Measurements from ENCODE around the gene TMX3. TPM values are rescaled to one million over a fixed set of nuclear protein-coding genes. Genes with fewer than 3 reads are reported as not detected.

The TMX3 gene
- total RNA-seq, 3 donors from 2014 or later: 28.0 to 32.4 (median 31.0) TPM

DNA sequence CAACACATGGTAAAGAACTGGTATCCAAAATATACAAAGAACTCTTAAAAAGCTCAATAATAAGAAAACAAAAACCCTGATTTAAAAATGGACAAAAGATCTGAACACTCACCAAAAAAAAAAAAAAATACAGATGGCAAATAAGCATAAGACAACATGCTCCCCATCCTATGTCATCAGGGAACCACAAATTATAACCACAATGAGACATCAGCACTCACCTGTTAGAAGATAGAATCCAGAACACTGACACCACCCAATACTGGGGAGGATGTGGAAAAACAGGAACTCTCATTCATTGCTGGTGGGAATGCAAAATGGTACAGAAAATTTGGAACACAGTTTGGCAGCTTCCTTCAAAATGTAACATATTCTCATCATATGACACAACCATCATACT is 66.7 kb downstream of the TMX3 start:
- Histone ChIP-seq H3K4me1 (ENCODE audit: low read depth) (no peaks in the 10 kb centered on the region), H3K36me3 (ENCODE audit: low read depth) (no peaks in the 10 kb centered on the region), H3K9me3 (no peaks in the 10 kb centered on the region), H3K4me3 (no peak overlapping the region)
- intact Hi-C loops (cut with DNase I, micrococcal nuclease): no loop called here
- DNase-seq: no peak
- TF ChIP-seq, protein P1, sequence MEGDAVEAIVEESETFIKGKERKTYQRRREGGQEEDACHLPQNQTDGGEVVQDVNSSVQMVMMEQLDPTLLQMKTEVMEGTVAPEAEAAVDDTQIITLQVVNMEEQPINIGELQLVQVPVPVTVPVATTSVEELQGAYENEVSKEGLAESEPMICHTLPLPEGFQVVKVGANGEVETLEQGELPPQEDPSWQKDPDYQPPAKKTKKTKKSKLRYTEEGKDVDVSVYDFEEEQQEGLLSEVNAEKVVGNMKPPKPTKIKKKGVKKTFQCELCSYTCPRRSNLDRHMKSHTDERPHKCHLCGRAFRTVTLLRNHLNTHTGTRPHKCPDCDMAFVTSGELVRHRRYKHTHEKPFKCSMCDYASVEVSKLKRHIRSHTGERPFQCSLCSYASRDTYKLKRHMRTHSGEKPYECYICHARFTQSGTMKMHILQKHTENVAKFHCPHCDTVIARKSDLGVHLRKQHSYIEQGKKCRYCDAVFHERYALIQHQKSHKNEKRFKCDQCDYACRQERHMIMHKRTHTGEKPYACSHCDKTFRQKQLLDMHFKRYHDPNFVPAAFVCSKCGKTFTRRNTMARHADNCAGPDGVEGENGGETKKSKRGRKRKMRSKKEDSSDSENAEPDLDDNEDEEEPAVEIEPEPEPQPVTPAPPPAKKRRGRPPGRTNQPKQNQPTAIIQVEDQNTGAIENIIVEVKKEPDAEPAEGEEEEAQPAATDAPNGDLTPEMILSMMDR (IDR thresholded peaks at IDR 0.05): no peak
- ATAC-seq: no peak

DNA sequence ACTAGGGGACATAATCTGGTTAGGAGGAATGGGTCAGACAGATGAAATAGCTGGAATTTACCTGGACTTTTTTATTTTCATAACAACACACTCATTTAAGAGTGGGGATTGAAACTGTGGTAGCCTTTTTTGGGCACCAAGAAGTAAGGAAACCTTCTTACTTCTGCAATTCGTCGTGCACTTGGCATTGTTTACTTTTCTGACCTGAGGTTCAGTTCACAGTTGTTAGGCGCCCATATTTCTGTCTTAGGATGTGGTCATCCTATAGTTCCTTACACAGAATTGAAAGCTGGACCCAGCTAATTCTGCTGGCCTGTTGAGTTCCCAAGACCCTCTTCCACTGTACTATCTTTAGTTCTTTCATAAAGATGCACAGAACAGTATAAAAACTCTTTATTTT is 72.9 kb downstream of the TMX3 start:
- intact Hi-C loops (cut with DNase I, micrococcal nuclease): no loop called here
- no peak overlapping the region for H3K4me3 ChIP-seq

DNA sequence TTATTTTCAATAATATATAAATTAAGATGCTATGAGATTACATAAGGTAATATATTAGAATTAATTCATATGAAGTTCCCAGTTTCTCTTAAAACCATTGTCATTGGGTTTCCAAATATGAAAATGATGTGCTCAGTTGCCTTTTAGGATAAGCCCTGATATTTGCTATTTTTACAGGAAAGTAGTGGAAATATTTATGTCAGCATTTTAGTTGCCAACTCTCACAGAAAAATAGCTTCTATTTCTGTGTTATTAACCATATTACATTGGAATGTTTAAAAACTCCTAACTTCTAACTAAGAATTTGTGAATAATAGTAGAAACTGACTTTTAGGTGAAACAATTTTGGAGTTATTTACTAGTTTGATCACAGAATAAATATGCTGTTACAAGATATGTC is 74.0 kb downstream of the TMX3 start:
- DNase-seq: no peak
- intact Hi-C loops (cut with DNase I, micrococcal nuclease): no loop called here
- TF ChIP-seq, protein P1 (IDR thresholded peaks at IDR 0.05): no peak
- H3K36me3 ChIP-seq (ENCODE audit: low read depth): no peaks in the 10 kb centered on the region
- no peaks in the 10 kb centered on the region for H3K4me1 ChIP-seq (ENCODE audit: low read depth)
- ATAC-seq: no peak
- H3K4me3 ChIP-seq: no peak overlapping the region
- H3K9me3 ChIP-seq: no peaks in the 10 kb centered on the region

More for the DNA sequence above, 72.9 kb downstream of the TMX3 start:
- H3K36me3 ChIP-seq (ENCODE audit: low read depth): no peaks in the 10 kb centered on the region
- ATAC-seq (no peak), DNase-seq (no peak)
- H3K4me1 ChIP-seq (ENCODE audit: low read depth): no peaks in the 10 kb centered on the region
- TF ChIP-seq, protein P1 (IDR thresholded peaks at IDR 0.05): no peak
- no peaks in the 10 kb centered on the region for H3K9me3 ChIP-seq

DNA sequence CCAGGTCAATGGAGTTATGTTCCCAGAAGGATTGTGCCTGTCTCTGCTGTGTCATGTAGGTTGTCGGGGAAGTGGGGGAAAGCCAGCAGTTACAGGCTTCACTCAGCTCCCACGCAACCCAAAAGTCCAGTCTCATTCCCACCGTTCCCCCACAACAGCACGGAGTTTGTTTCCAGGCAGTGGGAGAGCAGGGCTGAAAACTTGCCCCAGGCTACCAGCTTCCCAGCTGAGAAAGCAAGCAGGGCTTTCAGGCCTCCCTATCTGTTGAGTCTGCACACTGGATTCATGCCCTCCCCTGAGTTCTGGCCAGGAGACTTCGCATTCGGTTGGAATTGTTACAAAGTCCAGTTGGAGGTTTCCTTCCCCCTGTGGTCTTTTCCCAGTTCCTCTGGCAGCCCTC is 76.3 kb downstream of the TMX3 start:
- no peaks in the 10 kb centered on the region for H3K36me3 ChIP-seq (ENCODE audit: low read depth)
- DNase-seq (no peak), ATAC-seq (no peak)
- intact Hi-C loops (cut with DNase I, micrococcal nuclease): no loop called here
- H3K4me1 ChIP-seq (ENCODE audit: low read depth): no peaks in the 10 kb centered on the region
- H3K9me3 ChIP-seq: no peaks in the 10 kb centered on the region
- TF ChIP-seq, protein P1 (IDR thresholded peaks at IDR 0.05): no peak
- no peak overlapping the region for H3K4me3 ChIP-seq

DNA sequence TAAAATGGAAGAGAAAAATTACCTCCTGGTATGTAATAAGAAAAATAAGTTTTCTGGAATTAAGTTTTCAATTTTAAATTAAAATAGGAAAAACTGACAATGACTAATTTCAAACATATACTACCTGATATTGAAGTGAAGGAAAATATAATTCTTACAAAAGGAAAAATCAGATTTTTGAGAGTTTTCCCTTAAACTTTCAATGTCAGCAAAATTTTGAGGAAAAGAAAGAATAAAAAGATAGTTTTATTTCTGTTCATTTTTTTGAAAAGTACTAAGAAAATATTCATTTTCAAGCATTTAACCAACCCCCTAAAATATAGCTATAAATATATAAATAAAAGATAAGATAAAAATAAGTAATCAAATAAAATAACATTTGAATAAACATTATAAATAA is 87.1 kb downstream of the TMX3 start:
- DNase-seq (no peak), ATAC-seq (no peak)
- Histone ChIP-seq H3K4me1 (ENCODE audit: low read depth) (no peaks in the 10 kb centered on the region), H3K9me3 (no peaks in the 10 kb centered on the region), H3K4me3 (no peak overlapping the region), H3K36me3 (ENCODE audit: low read depth) (no peaks in the 10 kb centered on the region)
- intact Hi-C loops (cut with DNase I, micrococcal nuclease): no loop called here
- TF ChIP-seq, protein P1 (IDR thresholded peaks at IDR 0.05): no peak

Other genes with a start within 250 kb of the TMX3 start
- 1 to 10 TPM; 3.0 to 4.5 (median 4.3) TPM for gene CCDC102B, start 83.0 kb upstream of the TMX3 start, total RNA-seq

Data from mucosa of descending colon (tissue), 3 donors.